Osteocyte (in vitro differentiated cells): ENCODE data around the gene ATAD2B. TPM values are rescaled to one million over a fixed set of nuclear protein-coding genes. Genes with fewer than 3 reads are reported as not detected.
A peak's percentile ranks its signal among the peaks of the same experiment; 100 is the strongest.

Experiments
- DNase-seq: peaks from one replicate; pipeline ENCODE4 v3.0.0; 2021; ENCODE audit warnings: mixed read lengths; ENCODE audit not compliant: unreplicated experiment; ENCODE audit errors: extremely low spot score
- H3K27ac Mint-ChIP-seq: one replicate; pipeline ENCODE4 v1.8.0; 2021; ENCODE audit warnings: mild to moderate bottlenecking, mixed read lengths; ENCODE audit not compliant: unreplicated experiment
- H3K27me3 Mint-ChIP-seq: one replicate; pipeline ENCODE4 v1.8.0; 2021; ENCODE audit warnings: mixed read lengths; ENCODE audit not compliant: unreplicated experiment
- H3K36me3 Mint-ChIP-seq: one replicate; pipeline ENCODE4 v1.8.0; 2021; ENCODE audit warnings: mixed read lengths; ENCODE audit not compliant: unreplicated experiment
- H3K4me1 Mint-ChIP-seq: one replicate; pipeline ENCODE4 v1.8.0; 2021; ENCODE audit warnings: mixed read lengths; ENCODE audit not compliant: unreplicated experiment
- H3K4me3 Mint-ChIP-seq: one replicate; pipeline ENCODE4 v1.8.0; 2021; ENCODE audit warnings: mild to moderate bottlenecking, moderate library complexity, mixed read lengths; ENCODE audit not compliant: unreplicated experiment
- H3K9me3 Mint-ChIP-seq: one replicate; pipeline ENCODE4 v1.8.0; 2021; ENCODE audit warnings: mixed read lengths; ENCODE audit not compliant: unreplicated experiment
- CTCF ChIP-seq: fragments of 200-600 bp; sonication (generic); IDR thresholded peaks from 2 replicates; pipeline ENCODE4 v1.5.0; 2021; ENCODE audit warnings: antibody characterized with exemption, mild to moderate bottlenecking, moderate library complexity
- total RNA-seq: library from RNA; stranded (reverse); gene quantifications from 2 replicates; pipeline ENCODE4 v1.2.1, GENCODE V29; 2021

Gene ATAD2B
- total RNA-seq, 1 donor from 2014 or later = 27.3 TPM

GRCh38 chr2:23947350-23947749 is 20.4 kb upstream of the ATAD2B start:
- DNase-seq = no peak
- no peak overlapping the region for H3K4me3 Mint-ChIP-seq
- no peak overlapping the region for H3K27ac Mint-ChIP-seq
- no peak for TF ChIP-seq CTCF
- peaks cover 8% of the 10 kb centered on the region for H3K36me3 Mint-ChIP-seq
- peaks cover 19% of the 10 kb centered on the region for H3K4me1 Mint-ChIP-seq
- no peaks in the 10 kb centered on the region for H3K27me3 Mint-ChIP-seq
- no peaks in the 10 kb centered on the region for H3K9me3 Mint-ChIP-seq

GRCh38 chr2:23944976-23945375 is 18.1 kb upstream of the ATAD2B start:
- no peak overlapping the region for H3K27ac Mint-ChIP-seq
- no peak for TF ChIP-seq CTCF

GRCh38 chr2:23944527-23944926 is 17.6 kb upstream of the ATAD2B start:
- no peak for TF ChIP-seq CTCF
- H3K27me3 Mint-ChIP-seq = no peaks in the 10 kb centered on the region
- no peak for DNase-seq
- H3K4me3 Mint-ChIP-seq = no peak overlapping the region
- H3K4me1 Mint-ChIP-seq = peaks cover 33% of the 10 kb centered on the region
- H3K9me3 Mint-ChIP-seq = no peaks in the 10 kb centered on the region
- H3K36me3 Mint-ChIP-seq = peaks cover 8% of the 10 kb centered on the region
- H3K27ac Mint-ChIP-seq = peak overlapping the region; percentile 58

More at GRCh38 chr2:23944976-23945375, 18.1 kb upstream of the ATAD2B start:
- Mint-ChIP-seq H3K4me1 (peaks cover 31% of the 10 kb centered on the region), H3K4me3 (no peak overlapping the region), H3K36me3 (peaks cover 8% of the 10 kb centered on the region), H3K9me3 (no peaks in the 10 kb centered on the region), H3K27me3 (no peaks in the 10 kb centered on the region)
- DNase-seq = no peak

GRCh38 chr2:23943666-23944065 is 16.7 kb upstream of the ATAD2B start:
- Mint-ChIP-seq H3K27me3 (no peaks in the 10 kb centered on the region), H3K4me1 (peaks cover 41% of the 10 kb centered on the region), H3K36me3 (peaks cover 8% of the 10 kb centered on the region), H3K4me3 (no peak overlapping the region), H3K27ac (no peak overlapping the region), H3K9me3 (no peaks in the 10 kb centered on the region)
- no peak for TF ChIP-seq CTCF
- no peak for DNase-seq

GRCh38 chr2:23941644-23942043 is 14.7 kb upstream of the ATAD2B start:
- no peak for DNase-seq
- Mint-ChIP-seq H3K9me3 (no peaks in the 10 kb centered on the region), H3K4me3 (peak overlapping the region; percentile 15), H3K4me1 (peaks cover 41% of the 10 kb centered on the region), H3K27ac (peak overlapping the region; percentile 9), H3K27me3 (no peaks in the 10 kb centered on the region), H3K36me3 (peaks cover 8% of the 10 kb centered on the region)
- TF ChIP-seq CTCF = no peak
